GM21529 (cell line): ENCODE data around the gene NIN.
A peak's percentile ranks its signal among the peaks of the same experiment; 100 is the strongest.

ENCODE experiments used
- ATAC-seq: cut with Tn5 transposase; IDR thresholded peaks from one replicate; pipeline ENCODE4 v1.9.1; 2021; ENCODE audit not compliant: unreplicated experiment

The NIN gene

GRCh38 chr14:50795142-50795541 lies 35.8 kb downstream of the NIN start:
- no peak for ATAC-seq

- ATAC-seq: no peak
These were observed 36.8 kb downstream of the NIN start for GRCh38 chr14:50794068-50794645.

- ATAC-seq: no peak
These were observed 38.3 kb downstream of the NIN start for GRCh38 chr14:50792634-50793068.

GRCh38 chr14:50792051-50792477 lies 38.9 kb downstream of the NIN start:
- no peak for ATAC-seq

GRCh38 chr14:50791201-50791600 lies 39.8 kb downstream of the NIN start:
- peak; percentile 38 for ATAC-seq

GRCh38 chr14:50790589-50790988 lies 40.4 kb downstream of the NIN start:
- no peak for ATAC-seq

GRCh38 chr14:50786751-50787464 lies 44.1 kb downstream of the NIN start:
- no peak for ATAC-seq

GRCh38 chr14:50785457-50786063 lies 45.4 kb downstream of the NIN start:
- ATAC-seq: no peak

GRCh38 chr14:50784683-50785456 lies 46.1 kb downstream of the NIN start:
- ATAC-seq: no peak

- ATAC-seq: no peak
These were observed 47.4 kb downstream of the NIN start for GRCh38 chr14:50783563-50783962.

GRCh38 chr14:50780393-50780792 lies 50.6 kb downstream of the NIN start:
- ATAC-seq: no peak

GRCh38 chr14:50778721-50779483 lies 52.1 kb downstream of the NIN start:
- no peak for ATAC-seq

GRCh38 chr14:50776522-50776921 lies 54.4 kb downstream of the NIN start:
- ATAC-seq: no peak

- ATAC-seq: no peak
These were observed 55.6 kb downstream of the NIN start for GRCh38 chr14:50775357-50775756.

GRCh38 chr14:50774542-50775267 lies 56.3 kb downstream of the NIN start:
- ATAC-seq: no peak

GRCh38 chr14:50773632-50774541 lies 57.1 kb downstream of the NIN start:
- no peak for ATAC-seq

GRCh38 chr14:50772412-50772811 lies 58.5 kb downstream of the NIN start:
- no peak for ATAC-seq

GRCh38 chr14:50770586-50770985 lies 60.4 kb downstream of the NIN start:
- no peak for ATAC-seq

- ATAC-seq: no peak
These were observed 61.0 kb downstream of the NIN start for GRCh38 chr14:50769863-50770500.
